ENCODE data around the gene FCRLA. TPM values are rescaled to one million over a fixed set of nuclear protein-coding genes. Genes with fewer than 3 reads are reported as not detected.
A peak's percentile ranks its signal among the peaks of the same experiment; 100 is the strongest.

FCRLA gene
- total and polyA plus RNA-seq, 9 donors = 0.23 to 0.74 (median 0.43) TPM; not detected in 1

- Histone ChIP-seq H3K4me1 (ENCODE audit: control insufficient read depth, insufficient read depth, low read length) (peaks cover 4% of the 10 kb centered on the region), H3K4me3 (ENCODE audit: low read length) (no peak overlapping the region), H3K27me3 (ENCODE audit: control insufficient read depth, insufficient read depth, low read length) (peaks cover 13% of the 10 kb centered on the region), H3K9me3 (replicated peaks; ENCODE audit: control insufficient read depth, low read depth, low read length) (no peaks in the 10 kb centered on the region), H3K27ac (ENCODE audit: low read length) (no peak overlapping the region), H3K36me3 (ENCODE audit: control insufficient read depth, insufficient read depth, low read length) (no peaks in the 10 kb centered on the region)
- no peak for DNase-seq
- 95% methylated on average over 2 of the region's 5 CpGs for WGBS (ENCODE audit: insufficient coverage)
Observed at GRCh38 chr1:161731981-161732718, 25.1 kb downstream of the FCRLA start.

DNA sequence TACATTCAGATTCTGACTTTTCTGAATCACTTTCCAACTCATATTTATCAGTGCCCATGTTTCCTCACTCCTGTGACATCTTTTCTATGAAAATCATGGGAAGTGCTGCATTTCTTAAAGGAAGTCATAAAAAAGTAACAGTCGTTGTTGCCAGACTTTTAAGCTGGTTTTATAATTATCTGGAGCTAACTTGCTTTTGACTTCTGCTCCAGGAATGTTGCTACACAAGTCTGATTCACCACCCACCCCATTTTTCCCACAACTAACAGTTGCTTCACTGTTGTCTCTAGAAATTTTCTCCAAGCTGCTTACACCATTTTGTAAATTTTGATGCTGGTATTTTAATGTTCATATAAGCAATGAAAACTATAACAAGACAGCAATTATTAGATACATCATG, 26.5 kb downstream of the FCRLA start:
- peak; percentile 77 for DNase-seq
- H3K4me3 ChIP-seq (ENCODE audit: low read length) = no peak overlapping the region
- no peaks in the 10 kb centered on the region for H3K4me1 ChIP-seq (ENCODE audit: control insufficient read depth, insufficient read depth, low read length)
- no peaks in the 10 kb centered on the region for H3K9me3 ChIP-seq (replicated peaks; ENCODE audit: control insufficient read depth, low read depth, low read length)
- no peak overlapping the region for H3K27ac ChIP-seq (ENCODE audit: low read length)
- no CpG with 5 or more reads among the region's 1 CpG for WGBS (ENCODE audit: insufficient coverage)
- peaks cover 13% of the 10 kb centered on the region for H3K27me3 ChIP-seq (ENCODE audit: control insufficient read depth, insufficient read depth, low read length)
- H3K36me3 ChIP-seq (ENCODE audit: control insufficient read depth, insufficient read depth, low read length) = no peaks in the 10 kb centered on the region

- WGBS (ENCODE audit: insufficient coverage) = 88% methylated on average over 1 of the region's 3 CpGs
- Histone ChIP-seq H3K36me3 (ENCODE audit: control insufficient read depth, insufficient read depth, low read length) (no peaks in the 10 kb centered on the region), H3K4me1 (ENCODE audit: control insufficient read depth, insufficient read depth, low read length) (no peaks in the 10 kb centered on the region), H3K9me3 (replicated peaks; ENCODE audit: control insufficient read depth, low read depth, low read length) (no peaks in the 10 kb centered on the region), H3K4me3 (ENCODE audit: low read length) (no peak overlapping the region), H3K27me3 (ENCODE audit: control insufficient read depth, insufficient read depth, low read length) (peaks cover 9% of the 10 kb centered on the region), H3K27ac (ENCODE audit: low read length) (no peak overlapping the region)
- no peak for DNase-seq
Observed at GRCh38 chr1:161735837-161736236, 28.8 kb downstream of the FCRLA start.

- Histone ChIP-seq H3K9me3 (replicated peaks; ENCODE audit: control insufficient read depth, low read depth, low read length) (no peaks in the 10 kb centered on the region), H3K27me3 (ENCODE audit: control insufficient read depth, insufficient read depth, low read length) (peaks cover 7% of the 10 kb centered on the region), H3K27ac (ENCODE audit: low read length) (no peak overlapping the region), H3K4me3 (ENCODE audit: low read length) (no peak overlapping the region), H3K36me3 (ENCODE audit: control insufficient read depth, insufficient read depth, low read length) (no peaks in the 10 kb centered on the region), H3K4me1 (ENCODE audit: control insufficient read depth, insufficient read depth, low read length) (no peaks in the 10 kb centered on the region)
- DNase-seq = no peak
- 57% methylated on average over 1 of the region's 4 CpGs for WGBS (ENCODE audit: insufficient coverage)
Observed at GRCh38 chr1:161736335-161736969, 29.4 kb downstream of the FCRLA start.

GRCh38 chr1:161737625-161738024, 30.6 kb downstream of the FCRLA start:
- WGBS (ENCODE audit: insufficient coverage) = no CpG with 5 or more reads among the region's 2 CpGs
- Histone ChIP-seq H3K36me3 (ENCODE audit: control insufficient read depth, insufficient read depth, low read length) (no peaks in the 10 kb centered on the region), H3K9me3 (replicated peaks; ENCODE audit: control insufficient read depth, low read depth, low read length) (no peaks in the 10 kb centered on the region), H3K27me3 (ENCODE audit: control insufficient read depth, insufficient read depth, low read length) (peaks cover 3% of the 10 kb centered on the region), H3K27ac (ENCODE audit: low read length) (no peak overlapping the region), H3K4me3 (ENCODE audit: low read length) (no peak overlapping the region), H3K4me1 (ENCODE audit: control insufficient read depth, insufficient read depth, low read length) (no peaks in the 10 kb centered on the region)
- DNase-seq = no peak

DNA sequence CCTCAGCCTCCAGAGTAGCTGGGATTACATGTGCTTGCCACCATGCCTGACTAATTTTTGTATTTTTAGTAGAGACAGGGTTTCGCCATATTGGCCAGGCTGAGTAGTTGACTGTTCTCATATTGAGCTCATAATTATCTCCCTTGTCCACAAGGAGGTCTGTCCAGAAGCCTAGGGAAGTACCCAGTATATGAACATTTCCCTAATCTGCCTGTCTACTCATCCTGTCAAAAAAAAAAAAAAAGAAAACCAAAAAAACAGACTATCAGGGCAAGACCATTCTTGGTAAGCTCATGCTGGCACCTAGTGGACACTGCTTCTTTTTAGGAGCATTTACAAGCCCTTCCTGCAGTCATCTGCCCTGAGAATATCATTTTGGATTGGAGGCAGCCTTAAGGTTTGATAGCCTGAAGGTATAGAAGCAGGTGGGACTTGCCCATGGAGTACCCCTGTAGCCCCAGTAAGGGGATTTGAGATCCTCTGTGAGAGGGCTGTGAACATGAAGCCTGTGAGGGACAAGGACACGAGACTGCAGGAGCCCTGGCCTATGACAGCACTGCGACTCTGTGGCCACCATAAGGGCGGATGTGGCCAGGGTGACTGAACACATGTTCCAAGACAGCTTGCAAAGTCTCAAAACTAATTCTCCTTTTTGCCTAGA, 31.7 kb downstream of the FCRLA start:
- H3K36me3 ChIP-seq (ENCODE audit: control insufficient read depth, insufficient read depth, low read length) = no peaks in the 10 kb centered on the region
- peak; percentile 66 for DNase-seq
- peaks cover 4% of the 10 kb centered on the region for H3K27me3 ChIP-seq (ENCODE audit: control insufficient read depth, insufficient read depth, low read length)
- 87% methylated on average over 3 of the region's 4 CpGs for WGBS (ENCODE audit: insufficient coverage)
- H3K4me3 ChIP-seq (ENCODE audit: low read length) = no peak overlapping the region
- H3K9me3 ChIP-seq (replicated peaks; ENCODE audit: control insufficient read depth, low read depth, low read length) = no peaks in the 10 kb centered on the region
- no peaks in the 10 kb centered on the region for H3K4me1 ChIP-seq (ENCODE audit: control insufficient read depth, insufficient read depth, low read length)
- H3K27ac ChIP-seq (ENCODE audit: low read length) = no peak overlapping the region

DNA sequence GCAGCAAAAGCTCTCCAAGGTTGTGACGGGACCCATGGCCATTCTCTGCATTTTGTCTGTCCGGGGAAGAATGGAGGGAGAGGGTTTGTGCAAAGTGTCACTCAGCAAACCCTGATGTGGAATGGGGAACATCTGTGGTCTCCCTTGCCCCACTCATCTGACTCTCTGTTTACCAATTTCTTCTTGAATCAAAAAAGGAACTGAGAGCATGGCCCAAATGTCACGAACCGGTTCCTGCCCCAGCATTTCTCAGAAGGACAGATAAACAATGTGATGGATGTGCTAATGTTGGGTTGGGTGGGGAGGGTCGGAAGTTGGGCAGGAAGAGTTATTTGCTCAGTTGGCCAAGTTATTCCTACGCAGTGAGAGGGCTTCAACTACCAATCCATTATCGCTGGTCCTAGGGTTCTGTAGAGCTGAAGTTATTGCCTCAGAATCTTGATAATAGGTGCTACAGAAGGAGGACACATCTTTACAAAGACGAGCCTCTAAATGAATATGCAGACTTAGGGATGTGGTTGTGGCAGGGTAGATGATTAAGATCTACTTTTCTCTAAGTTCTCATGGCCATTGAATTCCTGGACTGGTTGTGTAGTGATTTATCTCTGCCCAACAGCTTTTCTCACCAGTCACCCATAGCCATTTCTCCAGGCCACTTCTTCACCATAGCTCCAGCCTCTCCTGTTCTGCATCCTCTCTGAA, 33.0 kb downstream of the FCRLA start:
- H3K36me3 ChIP-seq (ENCODE audit: control insufficient read depth, insufficient read depth, low read length) = no peaks in the 10 kb centered on the region
- no peak overlapping the region for H3K4me3 ChIP-seq (ENCODE audit: low read length)
- H3K27me3 ChIP-seq (ENCODE audit: control insufficient read depth, insufficient read depth, low read length) = peaks cover 4% of the 10 kb centered on the region
- no peaks in the 10 kb centered on the region for H3K4me1 ChIP-seq (ENCODE audit: control insufficient read depth, insufficient read depth, low read length)
- whole genome bisulfite sequencing (ENCODE audit: insufficient coverage) = 67% methylated on average over 2 of the region's 8 CpGs
- H3K27ac ChIP-seq (ENCODE audit: low read length) = no peak overlapping the region
- DNase-seq = peak; percentile 49
- no peaks in the 10 kb centered on the region for H3K9me3 ChIP-seq (replicated peaks; ENCODE audit: control insufficient read depth, low read depth, low read length)

DNA sequence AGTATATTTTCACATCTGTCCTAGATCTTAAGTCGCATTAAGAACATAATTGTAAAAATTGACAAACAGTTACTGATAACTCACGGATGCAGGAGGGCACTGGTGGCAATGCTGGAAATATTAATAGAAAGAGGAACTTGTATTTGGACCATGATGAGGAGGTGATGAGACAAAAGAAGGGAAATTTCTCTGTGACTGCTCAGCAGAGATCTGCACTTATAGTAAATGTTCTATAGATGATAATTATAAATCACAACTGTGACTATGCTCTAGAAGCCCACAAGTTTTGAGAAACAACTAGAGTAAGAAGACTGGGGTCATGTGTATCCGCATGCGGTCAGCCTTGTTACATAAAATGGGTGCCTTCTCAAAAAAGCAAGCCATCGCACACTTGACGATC, 33.9 kb downstream of the FCRLA start:
- no peak for DNase-seq
- H3K4me1 ChIP-seq (ENCODE audit: control insufficient read depth, insufficient read depth, low read length) = no peaks in the 10 kb centered on the region
- H3K4me3 ChIP-seq (ENCODE audit: low read length) = no peak overlapping the region
- H3K9me3 ChIP-seq (replicated peaks; ENCODE audit: control insufficient read depth, low read depth, low read length) = no peaks in the 10 kb centered on the region
- no peaks in the 10 kb centered on the region for H3K36me3 ChIP-seq (ENCODE audit: control insufficient read depth, insufficient read depth, low read length)
- WGBS (ENCODE audit: insufficient coverage) = no CpG with 5 or more reads among the region's 6 CpGs
- peaks cover 2% of the 10 kb centered on the region for H3K27me3 ChIP-seq (ENCODE audit: control insufficient read depth, insufficient read depth, low read length)
- H3K27ac ChIP-seq (ENCODE audit: low read length) = no peak overlapping the region

DNA sequence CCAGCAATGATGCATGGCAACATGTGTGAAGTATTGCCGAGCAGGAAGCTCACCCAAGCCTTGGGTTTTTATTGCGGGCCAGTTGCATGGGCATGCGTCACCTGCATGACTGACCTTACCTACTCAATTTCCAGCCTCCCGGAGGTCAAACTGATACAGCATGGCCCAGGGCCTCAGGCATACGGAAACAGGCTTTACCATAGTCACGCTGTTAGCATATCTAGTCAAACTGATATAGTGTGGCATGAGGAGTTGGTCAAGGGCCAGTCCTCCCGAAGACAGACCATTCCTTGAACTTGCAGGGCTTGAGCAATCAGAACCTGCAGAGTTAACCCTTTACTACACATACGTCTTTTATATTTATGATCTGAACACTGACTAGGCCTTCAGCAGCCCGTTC, 36.2 kb downstream of the FCRLA start:
- no peak overlapping the region for H3K27ac ChIP-seq (ENCODE audit: low read length)
- no peaks in the 10 kb centered on the region for H3K4me1 ChIP-seq (ENCODE audit: control insufficient read depth, insufficient read depth, low read length)
- DNase-seq = no peak
- WGBS (ENCODE audit: insufficient coverage) = 82% methylated on average over 5 of the region's 9 CpGs
- no peaks in the 10 kb centered on the region for H3K36me3 ChIP-seq (ENCODE audit: control insufficient read depth, insufficient read depth, low read length)
- H3K9me3 ChIP-seq (replicated peaks; ENCODE audit: control insufficient read depth, low read depth, low read length) = no peaks in the 10 kb centered on the region
- no peak overlapping the region for H3K4me3 ChIP-seq (ENCODE audit: low read length)
- peaks cover 2% of the 10 kb centered on the region for H3K27me3 ChIP-seq (ENCODE audit: control insufficient read depth, insufficient read depth, low read length)

DNA sequence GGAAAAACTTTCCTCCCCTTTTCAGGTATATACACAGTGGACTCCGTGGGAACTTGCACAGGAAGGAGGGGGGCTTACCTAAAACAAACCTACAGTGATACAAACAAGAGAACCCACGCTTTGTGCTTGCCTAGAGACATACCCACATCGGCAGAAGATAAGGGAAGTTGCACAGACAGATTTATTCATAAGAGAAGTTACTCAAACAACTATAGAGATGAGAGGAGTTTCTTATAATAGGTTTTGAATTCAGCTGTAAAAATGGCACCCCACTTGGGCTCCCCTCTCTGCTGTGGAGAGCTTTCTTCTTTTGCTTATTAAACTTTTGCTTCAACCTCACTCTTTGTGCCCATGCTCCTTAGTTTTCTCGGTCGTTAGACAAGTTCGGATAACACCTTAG, 40.8 kb downstream of the FCRLA start:
- DNase-seq = no peak
- Histone ChIP-seq H3K36me3 (ENCODE audit: control insufficient read depth, insufficient read depth, low read length) (peaks cover 4% of the 10 kb centered on the region), H3K9me3 (replicated peaks; ENCODE audit: control insufficient read depth, low read depth, low read length) (no peaks in the 10 kb centered on the region), H3K4me3 (ENCODE audit: low read length) (no peak overlapping the region), H3K27ac (ENCODE audit: low read length) (no peak overlapping the region), H3K4me1 (ENCODE audit: control insufficient read depth, insufficient read depth, low read length) (peaks cover 10% of the 10 kb centered on the region), H3K27me3 (ENCODE audit: control insufficient read depth, insufficient read depth, low read length) (peaks cover 2% of the 10 kb centered on the region)
- no CpG with 5 or more reads among the region's 6 CpGs for whole genome bisulfite sequencing (ENCODE audit: insufficient coverage)

Measured in muscle of leg (tissue), 11 donors.